ENCODE measurements around the gene SLC16A6. TPM values are rescaled to one million over a fixed set of nuclear protein-coding genes. Genes with fewer than 3 reads are reported as not detected.

SLC16A6 gene
- total RNA-seq, 1 donor from 2014 or later, result under 0.01 TPM

DNA sequence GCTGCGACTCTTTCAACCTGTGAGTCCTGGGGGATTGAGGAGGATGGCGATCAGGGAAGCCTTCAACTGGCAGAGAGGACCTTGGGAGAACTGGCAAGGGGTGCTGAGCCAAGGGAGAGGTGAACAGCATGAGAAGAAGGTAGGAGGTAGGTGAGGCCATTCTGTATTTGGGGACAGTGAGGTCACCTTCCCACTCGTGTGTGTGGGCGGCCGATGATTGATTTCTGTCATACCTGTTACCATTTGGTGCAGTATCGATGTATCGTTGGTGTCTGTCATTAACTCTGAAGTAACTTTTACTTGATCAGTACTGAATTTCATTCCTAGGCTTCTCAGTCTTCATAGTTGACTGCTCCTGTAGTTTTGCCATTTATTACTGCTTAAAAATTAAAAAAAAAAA, 4.2 kb upstream of the SLC16A6 start:
- H3K4me3 ChIP-seq (ENCODE audit: low read depth, low read length), result no peak overlapping the region
- H3K27me3 ChIP-seq (ENCODE audit: control insufficient read depth, insufficient read depth, low read length), result no peaks in the 10 kb centered on the region
- DNase-seq (ENCODE audit: low read depth) (no peak), FAIRE-seq (no peak)
- H3K36me3 ChIP-seq (ENCODE audit: control insufficient read depth, insufficient read depth, low read length), result no peaks in the 10 kb centered on the region
- TF ChIP-seq, protein P1, sequence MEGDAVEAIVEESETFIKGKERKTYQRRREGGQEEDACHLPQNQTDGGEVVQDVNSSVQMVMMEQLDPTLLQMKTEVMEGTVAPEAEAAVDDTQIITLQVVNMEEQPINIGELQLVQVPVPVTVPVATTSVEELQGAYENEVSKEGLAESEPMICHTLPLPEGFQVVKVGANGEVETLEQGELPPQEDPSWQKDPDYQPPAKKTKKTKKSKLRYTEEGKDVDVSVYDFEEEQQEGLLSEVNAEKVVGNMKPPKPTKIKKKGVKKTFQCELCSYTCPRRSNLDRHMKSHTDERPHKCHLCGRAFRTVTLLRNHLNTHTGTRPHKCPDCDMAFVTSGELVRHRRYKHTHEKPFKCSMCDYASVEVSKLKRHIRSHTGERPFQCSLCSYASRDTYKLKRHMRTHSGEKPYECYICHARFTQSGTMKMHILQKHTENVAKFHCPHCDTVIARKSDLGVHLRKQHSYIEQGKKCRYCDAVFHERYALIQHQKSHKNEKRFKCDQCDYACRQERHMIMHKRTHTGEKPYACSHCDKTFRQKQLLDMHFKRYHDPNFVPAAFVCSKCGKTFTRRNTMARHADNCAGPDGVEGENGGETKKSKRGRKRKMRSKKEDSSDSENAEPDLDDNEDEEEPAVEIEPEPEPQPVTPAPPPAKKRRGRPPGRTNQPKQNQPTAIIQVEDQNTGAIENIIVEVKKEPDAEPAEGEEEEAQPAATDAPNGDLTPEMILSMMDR (IDR thresholded peaks at IDR 0.05; ENCODE audit: insufficient read depth, low read length, severe bottlenecking), result no peak

DNA sequence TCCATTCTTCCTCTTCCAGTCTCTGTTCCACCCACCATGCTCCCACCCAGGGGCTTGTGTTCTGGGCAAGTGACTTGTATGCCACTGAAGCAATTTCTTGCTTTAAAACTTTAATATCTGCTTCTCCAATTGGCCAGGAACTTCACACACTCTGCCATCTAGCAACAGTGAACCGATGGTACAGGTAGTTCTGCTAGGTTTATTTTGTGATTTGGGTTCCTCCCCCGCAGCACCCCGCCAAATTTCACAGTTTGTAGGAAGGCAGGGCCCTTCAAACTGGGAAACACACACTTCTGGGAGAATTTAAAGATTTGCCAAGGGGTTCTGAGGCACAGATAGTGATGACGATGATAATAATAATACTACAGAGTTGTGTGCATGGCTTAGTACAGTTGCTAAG, 3.7 kb upstream of the SLC16A6 start:
- TF ChIP-seq, protein P1 (IDR thresholded peaks at IDR 0.05; ENCODE audit: insufficient read depth, low read length, severe bottlenecking), result no peak
- Histone ChIP-seq H3K36me3 (ENCODE audit: control insufficient read depth, insufficient read depth, low read length) (no peaks in the 10 kb centered on the region), H3K27me3 (ENCODE audit: control insufficient read depth, insufficient read depth, low read length) (no peaks in the 10 kb centered on the region), H3K4me3 (ENCODE audit: low read depth, low read length) (no peak overlapping the region)
- FAIRE-seq (no peak), DNase-seq (ENCODE audit: low read depth) (no peak)

DNA sequence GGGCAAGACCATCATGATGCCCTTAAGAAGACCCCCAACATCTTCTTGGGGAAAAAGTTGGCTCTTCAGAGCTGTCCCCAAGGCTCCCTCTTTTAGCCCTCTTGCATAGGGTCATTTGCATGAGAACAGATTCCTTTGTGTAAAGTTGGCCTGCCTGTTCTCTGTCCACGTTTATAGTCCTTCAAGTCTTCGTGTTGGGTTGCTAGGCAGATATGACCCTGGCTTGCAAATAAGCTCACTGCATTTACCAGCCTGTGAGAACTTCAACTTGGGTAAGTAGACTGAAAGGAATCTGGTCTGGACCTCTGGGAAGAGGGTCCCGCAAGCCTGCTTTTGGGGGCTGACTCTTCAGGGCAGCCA, 3.2 kb upstream of the SLC16A6 start:
- DNase-seq (ENCODE audit: low read depth) (no peak), FAIRE-seq (no peak)
- no peak overlapping the region for H3K4me3 ChIP-seq (ENCODE audit: low read depth, low read length)
- H3K27me3 ChIP-seq (ENCODE audit: control insufficient read depth, insufficient read depth, low read length), result no peaks in the 10 kb centered on the region
- H3K36me3 ChIP-seq (ENCODE audit: control insufficient read depth, insufficient read depth, low read length), result no peaks in the 10 kb centered on the region
- TF ChIP-seq, protein P1 (IDR thresholded peaks at IDR 0.05; ENCODE audit: insufficient read depth, low read length, severe bottlenecking), result no peak

DNA sequence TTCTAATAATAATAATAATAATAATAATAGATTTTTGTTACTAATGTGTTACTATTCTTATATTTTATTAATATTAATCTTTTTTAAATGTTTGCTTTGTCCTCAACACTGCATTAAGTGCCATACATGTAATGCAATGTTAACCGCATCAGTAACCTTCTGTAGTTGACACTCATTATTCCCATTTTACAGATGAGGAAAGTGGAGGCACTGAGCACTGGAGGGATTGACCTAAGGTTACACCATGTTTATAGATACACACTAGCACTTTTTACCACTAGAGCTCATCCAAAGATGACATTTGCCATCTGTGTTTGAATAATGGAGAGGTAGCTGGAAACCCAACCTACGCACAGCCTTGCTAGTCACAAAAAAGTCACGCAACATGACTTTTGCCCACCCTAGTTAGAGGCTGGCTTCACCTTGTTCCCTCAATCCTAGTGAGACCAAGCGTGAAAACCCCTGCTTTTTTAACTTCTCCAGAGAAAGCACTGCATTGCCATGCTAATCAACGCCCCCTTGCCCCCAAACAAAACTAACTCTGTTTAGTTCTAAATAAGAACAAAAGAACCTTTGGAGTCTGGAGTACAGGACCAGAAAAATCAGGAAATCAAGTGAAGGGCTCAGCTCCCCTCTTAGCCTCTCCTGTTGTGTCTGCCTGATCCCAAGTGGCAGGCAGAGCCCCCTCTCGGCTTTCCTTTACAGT, 2.7 kb upstream of the SLC16A6 start:
- no peaks in the 10 kb centered on the region for H3K27me3 ChIP-seq (ENCODE audit: control insufficient read depth, insufficient read depth, low read length)

DNA sequence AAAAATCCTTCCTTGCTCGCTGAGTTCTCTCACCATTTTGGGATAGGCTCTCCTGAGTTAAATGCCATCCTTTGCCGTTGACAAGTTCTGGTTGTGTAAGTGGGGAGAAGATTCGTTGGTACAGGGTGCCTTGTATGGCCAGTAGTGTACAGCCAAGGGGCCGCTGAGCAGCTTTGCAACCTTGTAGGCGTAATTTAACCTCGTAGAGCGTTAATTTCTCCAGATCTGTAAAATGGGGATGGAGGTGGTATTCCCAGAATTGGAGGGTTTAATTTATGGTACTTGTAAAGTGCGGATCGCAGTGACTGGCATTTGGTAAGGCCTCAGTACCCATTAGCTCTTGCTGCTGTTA, 1.7 kb upstream of the SLC16A6 start:
- no peak for DNase-seq (ENCODE audit: low read depth)
- Histone ChIP-seq H3K4me3 (ENCODE audit: low read depth, low read length) (no peak overlapping the region), H3K27me3 (ENCODE audit: control insufficient read depth, insufficient read depth, low read length) (no peaks in the 10 kb centered on the region), H3K36me3 (ENCODE audit: control insufficient read depth, insufficient read depth, low read length) (no peaks in the 10 kb centered on the region)
- no peak for FAIRE-seq
- TF ChIP-seq, protein P1 (IDR thresholded peaks at IDR 0.05; ENCODE audit: insufficient read depth, low read length, severe bottlenecking), result no peak

More for the DNA sequence above, 2.7 kb upstream of the SLC16A6 start:
- TF ChIP-seq, protein P1 (IDR thresholded peaks at IDR 0.05; ENCODE audit: insufficient read depth, low read length, severe bottlenecking), result no peak
- DNase-seq (ENCODE audit: low read depth) (no peak), FAIRE-seq (no peak)
- Histone ChIP-seq H3K4me3 (ENCODE audit: low read depth, low read length) (no peak overlapping the region), H3K36me3 (ENCODE audit: control insufficient read depth, insufficient read depth, low read length) (no peaks in the 10 kb centered on the region)
